ENCODE measurements around the gene SCYL3.

DNA sequence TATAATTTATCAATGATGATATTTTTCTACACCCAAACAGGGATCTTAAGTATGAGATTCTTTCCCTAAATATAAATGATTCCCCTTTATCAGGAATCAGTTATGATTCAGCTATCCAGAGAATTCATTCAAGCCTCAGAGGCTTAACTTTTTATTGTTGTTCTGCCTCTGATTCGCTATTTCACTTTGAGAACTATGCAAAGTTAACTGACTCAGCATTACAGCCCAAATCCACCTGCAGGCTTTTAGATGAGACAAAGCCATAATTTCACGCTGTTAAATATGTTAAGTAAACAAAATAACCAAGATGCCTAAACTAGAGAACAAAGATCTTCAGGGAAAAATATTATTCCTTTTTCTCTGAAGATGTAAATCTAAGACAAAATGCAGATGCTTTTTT, 8.5 kb downstream of the SCYL3 start:
- TF ChIP-seq MAX (IDR thresholded peaks at IDR 0.05) (no peak), RAD21 (IDR thresholded peaks at IDR 0.05; ENCODE audit: low read depth) (no peak), FOXM1 (IDR thresholded peaks at IDR 0.05; ENCODE audit: borderline replicate concordance, low read depth) (no peak), YY1 (IDR thresholded peaks at IDR 0.05; ENCODE audit: low read depth) (no peak), CEBPB (IDR thresholded peaks at IDR 0.05) (no peak)
